ENCODE measurements around the gene PDGFB.
A peak's percentile ranks its signal among the peaks of the same experiment; 100 is the strongest.
"Not testable (repeated sequence)": the region's sequence is repeated elsewhere in the genome, so short reads cannot be mapped to it uniquely, and the experiment has no call there.

PDGFB gene

GRCh38 chr22:39221999-39222686, 22.6 kb downstream of the PDGFB start:
- Histone ChIP-seq H3K36me3 (ENCODE audit: control insufficient read depth, insufficient read depth, low read length) (peaks cover 31% of the 10 kb centered on the region), H3K9me3 (ENCODE audit: control insufficient read depth, low read length) (no peaks in the 10 kb centered on the region), H3K27ac (ENCODE audit: low read depth, low read length, severe bottlenecking) (no peak overlapping the region), H3K4me3 (ENCODE audit: extremely low read depth, insufficient read depth, low read length, poor library complexity, severe bottlenecking) (no peak overlapping the region), H3K4me1 (ENCODE audit: control insufficient read depth, insufficient read depth, low read length, poor library complexity, severe bottlenecking) (no peaks in the 10 kb centered on the region)
- 94 to 98% methylated on average over 6 to 8 of the region's 10 CpGs for WGBS, 2 experiments (ENCODE audit: insufficient coverage in 2 of 2)

- Histone ChIP-seq H3K27ac (ENCODE audit: low read depth, low read length, severe bottlenecking) (no peak overlapping the region), H3K4me3 (ENCODE audit: extremely low read depth, insufficient read depth, low read length, poor library complexity, severe bottlenecking) (no peak overlapping the region), H3K9me3 (ENCODE audit: control insufficient read depth, low read length) (no peaks in the 10 kb centered on the region), H3K4me1 (ENCODE audit: control insufficient read depth, insufficient read depth, low read length, poor library complexity, severe bottlenecking) (no peaks in the 10 kb centered on the region), H3K36me3 (ENCODE audit: control insufficient read depth, insufficient read depth, low read length) (peaks cover 31% of the 10 kb centered on the region)
- WGBS, 2 experiments (ENCODE audit: insufficient coverage in 2 of 2), result 81 to 96% methylated on average over 6 of the region's 9 CpGs
These were observed 23.6 kb downstream of the PDGFB start for GRCh38 chr22:39220890-39221850.

GRCh38 chr22:39220450-39220849, 24.3 kb downstream of the PDGFB start:
- WGBS, 2 experiments (ENCODE audit: insufficient coverage in 2 of 2), result 90 to 94% methylated on average over 6 to 7 of the region's 8 CpGs
- H3K36me3 ChIP-seq (ENCODE audit: control insufficient read depth, insufficient read depth, low read length), result peaks cover 28% of the 10 kb centered on the region
- no peak overlapping the region for H3K27ac ChIP-seq (ENCODE audit: low read depth, low read length, severe bottlenecking)
- no peaks in the 10 kb centered on the region for H3K4me1 ChIP-seq (ENCODE audit: control insufficient read depth, insufficient read depth, low read length, poor library complexity, severe bottlenecking)
- H3K9me3 ChIP-seq (ENCODE audit: control insufficient read depth, low read length), result no peaks in the 10 kb centered on the region
- H3K4me3 ChIP-seq (ENCODE audit: extremely low read depth, insufficient read depth, low read length, poor library complexity, severe bottlenecking), result no peak overlapping the region

GRCh38 chr22:39219071-39220039, 25.4 kb downstream of the PDGFB start:
- Histone ChIP-seq H3K36me3 (ENCODE audit: control insufficient read depth, insufficient read depth, low read length) (peaks cover 18% of the 10 kb centered on the region), H3K4me3 (ENCODE audit: extremely low read depth, insufficient read depth, low read length, poor library complexity, severe bottlenecking) (no peak overlapping the region), H3K27ac (ENCODE audit: low read depth, low read length, severe bottlenecking) (no peak overlapping the region), H3K4me1 (ENCODE audit: control insufficient read depth, insufficient read depth, low read length, poor library complexity, severe bottlenecking) (peaks cover 10% of the 10 kb centered on the region), H3K9me3 (ENCODE audit: control insufficient read depth, low read length) (no peaks in the 10 kb centered on the region)
- WGBS, 2 experiments (ENCODE audit: insufficient coverage in 2 of 2), result 77 to 83% methylated on average over 10 to 12 of the region's 16 CpGs

GRCh38 chr22:39218432-39218831, 26.4 kb downstream of the PDGFB start:
- not testable (repeated sequence) for H3K27ac ChIP-seq (ENCODE audit: low read depth, low read length, severe bottlenecking); H3K4me3 ChIP-seq (ENCODE audit: extremely low read depth, insufficient read depth, low read length, poor library complexity, severe bottlenecking); H3K9me3 ChIP-seq (ENCODE audit: control insufficient read depth, low read length)
- WGBS, 2 experiments (ENCODE audit: insufficient coverage in 2 of 2), result 93 to 100% methylated on average over 1 to 2 of the region's 6 CpGs
- H3K4me1 ChIP-seq (ENCODE audit: control insufficient read depth, insufficient read depth, low read length, poor library complexity, severe bottlenecking), result peaks cover 16% of the 10 kb centered on the region
- H3K36me3 ChIP-seq (ENCODE audit: control insufficient read depth, insufficient read depth, low read length), result peaks cover 11% of the 10 kb centered on the region

- H3K9me3 ChIP-seq (ENCODE audit: control insufficient read depth, low read length), result no peaks in the 10 kb centered on the region
- H3K36me3 ChIP-seq (ENCODE audit: control insufficient read depth, insufficient read depth, low read length), result no peaks in the 10 kb centered on the region
- no peak overlapping the region for H3K27ac ChIP-seq (ENCODE audit: low read depth, low read length, severe bottlenecking)
- peaks cover 21% of the 10 kb centered on the region for H3K4me1 ChIP-seq (ENCODE audit: control insufficient read depth, insufficient read depth, low read length, poor library complexity, severe bottlenecking)
- H3K4me3 ChIP-seq (ENCODE audit: extremely low read depth, insufficient read depth, low read length, poor library complexity, severe bottlenecking), result no peak overlapping the region
- WGBS, 2 experiments (ENCODE audit: insufficient coverage in 2 of 2), result 93 to 94% methylated on average over 7 to 8 of the region's 8 CpGs
These were observed 28.7 kb downstream of the PDGFB start for GRCh38 chr22:39216143-39216490.

DNA sequence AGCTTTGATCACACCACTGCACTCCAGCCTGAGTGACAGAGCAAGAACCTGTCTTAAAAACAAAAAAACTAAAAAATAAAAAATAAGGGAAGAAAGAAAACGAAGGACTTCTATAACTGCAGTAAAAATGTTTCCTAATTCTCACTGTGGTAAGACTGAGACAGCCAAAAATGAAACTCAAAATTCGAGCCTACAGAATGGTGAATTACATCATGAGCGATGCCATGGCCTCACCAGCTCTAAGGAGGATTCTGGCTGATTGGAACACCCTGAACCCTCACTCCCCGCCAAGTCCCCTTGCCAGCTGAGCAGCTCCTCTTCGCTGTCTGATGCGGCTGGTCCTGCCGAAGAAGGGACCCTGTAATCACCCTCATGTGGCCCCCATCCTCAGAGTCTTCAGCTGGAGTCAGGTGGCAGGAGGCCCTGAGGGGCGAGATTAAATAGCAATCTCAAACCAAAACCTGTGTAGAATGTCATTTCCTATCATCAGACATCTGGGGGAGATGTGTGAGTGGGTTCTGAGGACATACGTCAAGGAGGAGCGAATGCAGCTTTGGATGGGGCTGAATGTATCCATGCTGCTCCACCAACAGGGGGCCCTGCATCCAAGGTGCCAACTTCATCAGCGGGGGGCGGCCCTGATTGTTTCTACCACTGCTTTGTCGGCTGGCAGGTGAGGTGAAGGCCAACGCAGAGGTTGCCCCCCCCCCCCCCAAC, 29.2 kb downstream of the PDGFB start:
- H3K9me3 ChIP-seq (ENCODE audit: control insufficient read depth, low read length), result no peaks in the 10 kb centered on the region
- no peaks in the 10 kb centered on the region for H3K36me3 ChIP-seq (ENCODE audit: control insufficient read depth, insufficient read depth, low read length)
- no peak overlapping the region for H3K27ac ChIP-seq (ENCODE audit: low read depth, low read length, severe bottlenecking)
- H3K4me3 ChIP-seq (ENCODE audit: extremely low read depth, insufficient read depth, low read length, poor library complexity, severe bottlenecking), result no peak overlapping the region
- 82 to 86% methylated on average over 8 to 10 of the region's 14 CpGs for WGBS, 2 experiments (ENCODE audit: insufficient coverage in 2 of 2)
- H3K4me1 ChIP-seq (ENCODE audit: control insufficient read depth, insufficient read depth, low read length, poor library complexity, severe bottlenecking), result peaks cover 21% of the 10 kb centered on the region

DNA sequence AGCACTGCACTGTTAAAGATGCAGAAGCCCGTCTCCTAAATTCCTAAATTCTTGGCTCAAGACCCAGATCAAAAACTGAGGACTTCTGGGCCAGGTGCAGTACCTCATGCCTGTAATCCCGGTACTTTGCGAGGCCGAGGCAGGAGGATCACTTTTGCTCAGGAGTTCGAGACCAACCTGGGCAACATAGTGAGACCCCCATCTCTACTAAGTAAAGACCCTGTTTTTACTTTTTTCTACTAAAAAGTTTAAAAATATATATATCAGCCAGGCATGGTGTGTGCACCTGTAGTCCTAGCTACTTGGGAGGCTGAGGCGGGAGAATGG, 29.7 kb downstream of the PDGFB start:
- Histone ChIP-seq H3K4me1 (ENCODE audit: control insufficient read depth, insufficient read depth, low read length, poor library complexity, severe bottlenecking) (peaks cover 21% of the 10 kb centered on the region), H3K4me3 (ENCODE audit: extremely low read depth, insufficient read depth, low read length, poor library complexity, severe bottlenecking) (no peak overlapping the region), H3K9me3 (ENCODE audit: control insufficient read depth, low read length) (no peaks in the 10 kb centered on the region), H3K27ac (ENCODE audit: low read depth, low read length, severe bottlenecking) (peak overlapping the region; percentile 69), H3K36me3 (ENCODE audit: control insufficient read depth, insufficient read depth, low read length) (no peaks in the 10 kb centered on the region)
- WGBS, 2 experiments (ENCODE audit: insufficient coverage in 2 of 2), result 70 to 82% methylated on average over 4 to 6 of the region's 6 CpGs

DNA sequence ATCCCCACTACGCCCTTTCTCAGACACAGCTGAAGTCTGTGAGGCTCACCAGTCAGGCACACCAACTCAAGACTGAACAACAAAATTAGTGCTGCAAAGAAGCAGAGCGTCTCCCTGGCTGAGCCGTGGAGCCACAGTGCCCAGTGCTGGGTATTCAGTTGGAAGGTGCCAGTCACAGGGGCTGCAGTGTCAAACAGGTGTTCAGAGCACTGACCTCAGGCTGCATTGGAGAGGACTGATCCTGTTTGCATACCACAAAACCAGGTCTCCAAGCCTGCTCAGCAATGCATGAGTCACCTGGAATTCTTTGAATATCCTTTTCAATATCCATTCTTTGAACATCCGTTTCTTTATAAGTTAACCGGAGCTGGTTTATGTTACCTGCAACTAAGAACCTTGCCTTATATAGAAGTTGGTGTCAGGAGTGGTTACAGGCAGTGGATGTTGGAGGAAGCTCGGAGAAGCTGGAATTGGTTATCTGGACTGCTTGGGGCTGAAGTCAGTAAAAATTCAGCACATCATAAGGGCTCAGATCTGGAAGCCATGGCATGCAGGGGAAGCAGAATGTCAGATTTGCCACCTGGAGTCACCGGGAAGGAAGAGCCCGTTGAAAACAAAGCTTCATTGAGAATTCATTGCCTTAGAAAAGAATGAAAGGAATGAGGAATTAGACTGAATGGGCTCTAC, 30.3 kb downstream of the PDGFB start:
- WGBS, 2 experiments (ENCODE audit: insufficient coverage in 2 of 2), result 45 to 46% methylated on average over 6 to 8 of the region's 8 CpGs

More for the DNA sequence above, 30.3 kb downstream of the PDGFB start:
- H3K4me3 ChIP-seq (ENCODE audit: extremely low read depth, insufficient read depth, low read length, poor library complexity, severe bottlenecking), result no peak overlapping the region
- peak overlapping the region; percentile 69 for H3K27ac ChIP-seq (ENCODE audit: low read depth, low read length, severe bottlenecking)
- peaks cover 21% of the 10 kb centered on the region for H3K4me1 ChIP-seq (ENCODE audit: control insufficient read depth, insufficient read depth, low read length, poor library complexity, severe bottlenecking)
- H3K9me3 ChIP-seq (ENCODE audit: control insufficient read depth, low read length), result no peaks in the 10 kb centered on the region
- no peaks in the 10 kb centered on the region for H3K36me3 ChIP-seq (ENCODE audit: control insufficient read depth, insufficient read depth, low read length)

Measured in mesodermal cell (in vitro differentiated cells).